Amniotic stem cell (primary cell): ENCODE measurements around the gene NCS1.

Experiments used
- DNase-seq: peaks from one replicate; lab custom pipeline; 2025; lab: John Stamatoyannopoulos, UW

Gene NCS1

DNA sequence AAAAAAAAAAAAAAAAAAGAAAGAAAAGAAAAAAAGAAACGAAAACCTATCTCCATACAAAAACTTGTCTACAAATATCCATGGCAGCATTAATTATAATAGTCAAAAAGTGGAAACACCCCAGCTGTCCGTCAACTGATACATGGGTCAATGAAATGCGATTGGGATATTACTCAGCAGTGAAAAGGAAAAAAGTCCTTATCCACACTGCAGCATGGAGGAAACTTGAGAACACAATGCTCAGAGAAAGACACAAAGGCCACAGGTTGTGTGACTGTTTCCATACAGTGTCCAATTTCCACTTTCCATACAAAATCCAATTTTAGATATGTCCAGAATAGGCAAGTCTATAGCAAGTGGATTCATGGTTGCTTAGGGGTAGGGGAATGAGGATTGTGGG is 24.3 kb upstream of the NCS1 start:
- no peak for DNase-seq

DNA sequence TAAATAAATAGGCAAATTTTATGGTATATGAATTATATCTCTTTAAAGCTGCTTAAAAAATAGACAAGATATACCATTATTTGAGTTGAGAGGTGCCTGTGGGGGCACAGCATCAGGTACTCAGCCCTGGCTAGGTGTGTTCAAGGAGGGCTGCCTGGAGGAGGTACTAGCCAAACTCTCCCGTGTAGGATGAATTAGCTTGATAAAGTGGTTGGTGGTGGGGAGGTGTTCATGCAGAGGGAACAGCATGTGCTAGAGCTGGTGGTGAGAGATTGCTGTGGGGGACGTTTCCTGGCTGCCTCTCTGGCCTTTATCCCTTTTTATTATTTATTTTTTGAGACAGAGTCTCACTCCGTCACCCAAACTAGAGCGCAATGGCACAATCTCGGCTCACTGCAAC is 23.2 kb upstream of the NCS1 start:
- DNase-seq: no peak

DNA sequence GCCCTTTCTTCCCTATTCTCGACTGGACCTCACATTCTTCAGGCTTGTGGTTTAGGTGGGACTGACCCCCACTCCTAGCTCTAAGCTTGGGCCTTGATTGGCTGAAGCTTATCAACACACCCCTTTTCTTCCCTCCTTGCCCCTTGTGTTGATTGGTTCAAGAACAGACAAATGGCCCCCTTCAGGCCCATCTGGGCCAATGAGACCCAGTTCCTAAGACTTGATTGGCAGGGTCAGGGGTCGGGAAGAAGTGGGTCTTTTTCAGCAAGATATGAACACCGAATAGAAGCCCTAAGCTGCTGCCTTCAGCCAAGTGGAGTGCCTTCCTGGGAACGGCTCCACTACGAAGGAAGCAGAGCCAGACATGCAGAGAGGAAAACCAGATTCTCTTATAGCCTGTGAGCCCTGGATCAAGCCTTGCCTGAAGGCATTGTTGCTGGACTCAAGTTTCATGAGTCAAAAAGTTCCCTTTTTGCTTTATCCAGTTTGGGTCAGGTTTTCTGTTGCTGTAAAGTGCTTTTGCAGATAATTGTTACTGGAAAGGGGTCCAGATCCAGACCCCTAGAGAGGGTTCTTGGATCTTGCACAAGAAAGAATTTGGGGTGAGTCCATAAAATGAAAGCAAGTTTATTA is 22.4 kb upstream of the NCS1 start:
- DNase-seq: no peak

DNA sequence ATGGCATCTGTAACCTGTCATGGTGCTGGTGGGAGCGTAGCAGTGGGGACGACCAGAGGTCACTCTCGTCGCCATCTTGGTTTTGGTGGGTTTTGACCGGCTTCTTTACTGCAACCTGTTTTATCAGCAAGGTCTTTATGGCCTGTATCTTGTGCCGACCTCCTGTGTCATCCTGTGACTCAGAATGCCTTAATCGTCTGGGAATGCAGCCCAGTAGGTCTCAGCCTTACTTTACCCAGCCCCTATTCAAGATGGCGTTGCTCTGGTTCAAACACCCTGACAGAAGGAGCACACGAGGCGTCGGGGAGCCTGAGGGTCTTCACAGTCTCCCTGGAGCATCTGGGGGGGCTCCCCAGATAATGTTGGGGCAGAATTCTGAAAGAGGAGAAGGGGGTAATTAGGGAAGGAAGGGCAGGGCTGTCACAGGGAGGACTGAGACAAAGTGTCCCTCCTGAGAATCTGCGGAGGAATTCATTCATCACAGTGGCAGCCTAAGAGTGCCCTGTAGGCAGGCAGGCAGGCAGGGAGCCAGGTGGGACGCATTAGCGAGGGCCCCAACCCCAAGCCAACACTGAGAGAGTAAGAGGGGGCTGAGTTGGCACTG is 21.3 kb upstream of the NCS1 start:
- no peak for DNase-seq

DNA sequence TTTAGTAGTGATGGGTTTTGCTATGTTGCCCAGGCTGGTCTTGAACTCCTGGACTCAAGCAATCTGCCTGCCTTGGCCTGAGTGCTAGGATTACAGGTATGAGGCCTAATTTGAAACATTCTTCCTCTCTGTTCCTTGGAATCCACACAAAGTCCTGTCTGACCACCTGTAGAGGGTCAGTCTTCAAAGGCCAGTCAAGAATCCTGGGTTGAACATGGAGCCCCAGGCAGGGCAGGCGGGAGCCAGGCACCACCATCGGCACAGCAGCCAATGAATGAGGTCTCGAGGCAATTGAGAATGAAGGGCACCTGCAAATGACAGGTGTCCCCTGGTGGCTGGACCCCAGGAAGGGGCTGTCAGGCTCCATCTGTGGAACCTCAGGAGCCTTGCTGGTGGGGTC is 17.4 kb upstream of the NCS1 start:
- DNase-seq: no peak

DNA sequence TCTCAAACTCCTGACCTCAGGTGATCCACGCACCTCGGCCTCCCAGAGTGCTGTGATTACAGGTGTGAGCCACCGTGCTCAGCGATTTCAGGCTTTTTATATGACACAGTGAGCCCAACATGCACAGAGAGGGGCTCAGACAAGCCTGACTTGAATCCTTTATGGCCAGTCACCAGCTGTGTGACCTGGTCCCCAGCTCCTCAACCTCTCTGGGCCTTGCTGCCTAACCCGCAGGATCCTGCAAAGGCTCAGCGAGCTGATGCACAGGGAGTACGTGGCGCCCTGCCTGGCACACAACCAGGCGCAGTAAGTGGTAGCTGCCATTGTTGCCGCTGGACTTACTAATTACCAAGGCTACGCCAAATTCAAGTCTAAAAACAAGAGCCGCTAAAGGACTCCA is 16.6 kb upstream of the NCS1 start:
- DNase-seq: no peak

DNA sequence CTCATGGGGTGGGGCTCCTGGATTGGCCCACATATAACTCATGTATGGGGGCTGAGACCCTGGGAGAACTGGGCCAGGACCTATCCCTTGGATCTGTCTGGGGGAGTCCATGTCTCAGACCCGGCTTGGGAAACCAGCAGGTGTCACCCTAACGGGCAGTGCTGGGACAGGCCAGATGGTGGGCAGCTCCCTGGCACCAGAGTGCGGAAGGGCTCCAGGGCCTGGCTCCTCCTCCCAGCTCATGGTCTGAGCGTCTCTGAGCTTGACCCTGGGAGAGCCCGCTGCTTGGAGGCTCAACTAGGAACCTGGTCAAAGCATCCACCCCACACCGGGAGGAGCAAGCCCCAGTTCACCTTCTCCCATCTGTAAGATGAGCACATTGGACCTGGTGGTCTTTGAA is 15.5 kb upstream of the NCS1 start:
- no peak for DNase-seq

DNA sequence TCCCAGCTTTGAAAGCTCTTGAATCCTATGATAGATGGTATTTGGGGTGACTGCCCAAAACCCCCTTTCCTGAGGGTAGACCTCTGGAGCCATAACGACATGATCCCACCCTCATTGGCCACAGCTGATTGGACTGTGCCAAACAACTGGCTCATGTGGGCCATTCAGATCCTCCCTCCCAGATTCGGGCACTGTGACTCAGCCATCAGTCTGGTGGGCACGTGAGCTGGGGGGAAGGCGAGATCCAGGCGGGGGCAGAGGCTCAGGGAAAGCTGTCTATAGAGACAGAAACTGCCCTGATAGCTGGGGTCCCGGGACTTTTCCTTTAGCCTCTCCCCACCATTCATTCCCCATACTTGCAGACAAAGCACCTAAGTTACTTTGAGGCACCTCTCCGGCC is 15.1 kb upstream of the NCS1 start:
- DNase-seq: no peak

DNA sequence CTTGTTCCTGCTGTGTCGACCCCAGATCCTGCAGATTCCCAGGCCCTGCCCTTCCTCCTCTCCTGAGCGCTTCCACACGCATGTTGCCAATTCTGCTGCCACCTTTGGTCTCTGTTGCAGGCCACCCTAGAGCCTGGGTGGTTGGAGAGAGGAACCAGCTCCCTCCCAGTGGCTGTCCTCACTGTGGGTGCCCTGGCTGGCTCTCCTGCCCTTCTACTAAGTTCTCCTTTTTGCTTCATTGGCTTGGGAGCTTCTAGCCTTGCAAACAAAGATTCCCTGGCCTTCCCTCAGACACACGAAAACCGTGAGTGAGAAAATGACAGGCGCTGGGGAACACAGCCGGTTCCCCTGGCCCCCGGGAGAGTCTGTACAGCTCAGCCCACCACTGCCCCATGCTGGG is 14.2 kb upstream of the NCS1 start:
- no peak for DNase-seq

DNA sequence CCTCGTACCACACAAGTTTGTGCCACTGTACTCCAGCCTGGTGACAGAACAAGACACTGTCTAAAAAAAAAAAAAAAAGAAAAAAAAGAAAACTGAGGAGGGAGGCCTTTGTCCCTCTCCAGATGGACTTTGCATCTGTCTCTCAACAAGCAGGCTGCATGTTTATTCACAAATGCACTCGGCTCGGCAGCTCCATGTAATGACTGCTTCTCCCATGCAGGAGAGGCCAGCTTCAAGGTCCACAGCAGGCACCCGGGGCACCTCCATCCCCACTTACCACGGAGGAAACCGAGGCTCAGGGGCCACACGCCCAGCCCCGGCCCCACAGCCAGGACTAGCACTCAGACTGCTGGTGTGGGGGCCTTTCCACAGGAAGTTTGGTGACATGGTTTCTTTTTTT is 13.1 kb upstream of the NCS1 start:
- no peak for DNase-seq

DNA sequence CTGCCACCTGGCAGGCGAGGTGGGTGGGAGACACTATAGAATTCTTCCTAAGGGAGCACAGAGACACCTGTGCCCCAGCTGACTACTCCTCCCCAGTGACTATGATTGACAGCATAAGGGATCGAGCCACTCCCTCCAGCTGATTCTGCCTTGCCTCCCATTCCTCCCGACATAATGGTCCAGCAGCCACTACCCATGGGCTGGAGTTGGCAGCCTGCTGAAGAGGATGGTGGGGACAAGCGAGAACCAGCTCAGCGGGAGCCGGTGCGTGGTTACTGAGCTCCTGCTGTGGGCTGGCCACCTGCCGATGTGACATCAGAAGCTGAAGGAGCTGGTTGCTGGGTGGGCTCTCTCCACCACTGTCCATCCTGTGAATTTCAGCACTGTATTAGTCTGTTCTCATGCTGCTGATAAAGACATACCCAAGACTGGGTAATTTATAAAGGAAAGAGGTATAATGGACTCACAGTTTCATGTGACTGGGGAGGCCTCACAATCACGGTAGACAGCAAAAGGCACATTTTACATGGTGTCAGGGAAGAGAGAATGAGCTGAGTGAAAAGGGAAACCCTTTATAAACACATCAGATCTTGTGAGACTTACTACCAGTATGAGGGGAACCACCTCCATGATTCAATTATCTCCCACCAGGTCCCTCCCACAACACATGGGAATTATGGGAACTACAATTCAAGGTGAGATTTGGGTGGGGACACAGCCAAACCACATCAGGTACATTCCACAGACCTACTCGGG is 12.1 kb upstream of the NCS1 start:
- DNase-seq: no peak

DNA sequence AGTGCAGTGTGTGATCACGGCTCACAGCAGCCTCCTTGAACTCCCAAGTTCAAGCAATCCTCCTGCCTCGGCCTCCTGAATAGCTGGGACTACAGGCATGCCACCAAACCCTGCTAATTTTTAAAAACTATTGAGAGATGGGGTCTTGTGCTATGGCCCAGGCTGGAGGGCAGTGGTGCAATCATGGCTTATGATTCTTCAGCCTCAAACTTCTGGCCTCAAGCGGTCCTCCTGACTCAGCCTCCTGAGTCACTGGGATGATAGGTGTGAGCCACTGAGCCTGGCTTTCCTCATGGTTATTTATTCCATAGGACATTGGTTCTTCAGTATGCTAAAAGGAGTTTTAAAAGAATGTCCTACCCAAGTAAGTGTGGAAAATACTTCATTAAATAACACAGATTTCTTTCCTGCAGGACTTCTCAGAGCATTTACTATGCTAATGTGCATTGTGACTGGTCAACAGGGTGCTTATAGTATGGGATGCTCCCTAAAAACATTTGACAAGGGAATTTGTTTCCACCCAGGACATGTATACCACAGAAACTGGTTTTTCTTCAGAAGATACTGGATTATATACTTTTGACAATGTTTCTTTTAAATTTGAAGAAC is 11.2 kb upstream of the NCS1 start:
- DNase-seq: no peak

DNA sequence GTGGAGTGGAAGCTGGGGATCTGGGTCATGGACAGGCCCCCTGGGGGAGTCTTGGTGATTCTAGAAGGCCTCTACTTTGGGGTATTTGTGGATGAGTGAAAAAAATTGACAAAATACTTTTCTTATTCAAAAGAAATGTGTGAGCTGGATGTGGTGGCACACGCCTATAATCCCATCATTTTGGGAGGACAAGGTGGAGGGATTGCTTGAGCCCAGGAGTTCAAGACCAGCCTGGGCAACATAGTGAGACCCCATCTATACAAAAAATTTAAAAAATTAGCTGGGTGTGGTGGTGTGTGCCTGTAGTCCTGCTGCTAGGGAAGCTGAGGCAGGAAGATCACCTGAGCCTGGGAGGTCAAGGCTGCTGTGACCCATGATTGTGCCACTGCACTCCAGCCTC is 6.6 kb upstream of the NCS1 start:
- no peak for DNase-seq

DNA sequence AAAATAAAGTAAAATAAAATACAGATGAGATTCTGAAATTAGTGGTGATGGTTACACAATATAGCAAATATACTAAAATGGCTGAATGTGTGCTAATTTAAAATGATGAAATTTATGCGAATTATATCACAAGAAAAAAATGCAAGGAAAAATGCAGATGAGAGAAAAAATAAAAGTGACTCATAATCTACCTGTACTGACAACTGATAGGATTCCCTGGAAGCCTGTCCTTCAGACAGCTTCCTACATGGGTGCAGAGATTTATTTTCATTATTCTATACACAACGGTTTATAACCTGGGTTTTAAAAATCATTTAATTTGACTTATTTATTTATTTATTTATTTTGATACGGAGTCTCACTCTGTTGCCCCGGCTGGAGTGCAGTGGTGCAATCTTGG is 5.8 kb upstream of the NCS1 start:
- DNase-seq: no peak

DNA sequence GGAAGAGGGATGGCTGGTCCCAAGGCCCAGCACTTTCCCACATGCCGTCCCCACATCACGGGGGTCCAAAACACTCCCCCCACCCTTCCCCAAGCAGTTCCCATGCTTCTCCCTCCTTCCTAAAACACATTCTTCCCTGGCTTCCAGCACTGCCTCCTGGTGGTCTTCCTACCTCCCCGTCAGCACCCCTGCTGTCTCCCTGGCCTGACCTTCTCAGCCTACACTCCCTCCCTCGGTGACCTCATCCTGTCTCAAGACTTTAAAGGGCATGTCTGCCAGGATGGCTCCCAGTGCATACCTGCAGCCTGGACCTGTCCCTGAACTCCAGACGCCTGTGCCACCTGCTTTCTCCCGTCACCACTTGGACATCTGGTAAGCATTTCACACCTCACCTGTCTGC is 4.3 kb upstream of the NCS1 start:
- DNase-seq: no peak

DNA sequence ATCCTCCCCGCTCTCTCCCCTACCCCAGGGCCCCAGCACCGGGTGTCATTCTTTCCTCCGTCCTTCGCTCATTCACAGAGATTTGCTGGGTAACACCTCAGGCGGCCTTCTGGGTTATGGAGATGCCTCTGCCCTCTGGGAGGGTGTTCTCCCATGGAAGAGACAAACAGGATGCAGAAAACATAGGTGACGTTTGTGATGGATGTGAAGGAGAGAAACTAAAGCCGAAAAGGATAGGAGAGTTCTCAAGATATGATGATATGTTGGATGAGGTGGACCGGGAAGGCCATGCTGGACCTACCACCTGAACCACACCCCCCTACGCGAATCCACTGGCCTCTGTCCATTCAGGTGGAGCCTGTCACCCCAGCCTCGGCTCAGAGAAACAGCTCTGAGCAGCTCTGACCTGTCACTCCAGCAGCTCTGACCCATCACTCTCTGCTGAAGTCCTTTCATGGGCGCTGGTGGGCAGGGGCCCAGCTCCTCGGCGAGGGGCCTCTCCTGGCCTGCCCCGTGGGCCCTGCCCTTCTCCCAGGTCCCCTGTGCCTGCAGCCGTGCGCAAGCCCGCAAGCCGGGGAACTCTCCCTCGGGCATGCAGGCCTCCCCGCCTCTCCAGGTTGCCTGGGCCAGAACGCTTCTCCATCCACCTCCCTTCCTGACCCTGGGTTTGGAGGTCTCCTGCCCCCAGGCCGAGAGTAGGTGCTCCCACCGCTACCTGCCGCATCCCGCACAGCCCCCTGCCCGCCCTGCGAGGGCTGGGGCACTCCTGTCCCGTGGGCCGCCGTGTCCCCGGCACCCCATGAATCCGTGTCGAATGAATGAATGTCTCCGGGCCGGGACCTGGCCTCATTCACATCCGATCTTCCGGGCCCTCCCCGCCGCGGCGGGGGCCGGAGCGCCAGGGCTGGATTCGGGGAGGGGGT is 717 bp upstream of the NCS1 start:
- DNase-seq: no peak

DNA sequence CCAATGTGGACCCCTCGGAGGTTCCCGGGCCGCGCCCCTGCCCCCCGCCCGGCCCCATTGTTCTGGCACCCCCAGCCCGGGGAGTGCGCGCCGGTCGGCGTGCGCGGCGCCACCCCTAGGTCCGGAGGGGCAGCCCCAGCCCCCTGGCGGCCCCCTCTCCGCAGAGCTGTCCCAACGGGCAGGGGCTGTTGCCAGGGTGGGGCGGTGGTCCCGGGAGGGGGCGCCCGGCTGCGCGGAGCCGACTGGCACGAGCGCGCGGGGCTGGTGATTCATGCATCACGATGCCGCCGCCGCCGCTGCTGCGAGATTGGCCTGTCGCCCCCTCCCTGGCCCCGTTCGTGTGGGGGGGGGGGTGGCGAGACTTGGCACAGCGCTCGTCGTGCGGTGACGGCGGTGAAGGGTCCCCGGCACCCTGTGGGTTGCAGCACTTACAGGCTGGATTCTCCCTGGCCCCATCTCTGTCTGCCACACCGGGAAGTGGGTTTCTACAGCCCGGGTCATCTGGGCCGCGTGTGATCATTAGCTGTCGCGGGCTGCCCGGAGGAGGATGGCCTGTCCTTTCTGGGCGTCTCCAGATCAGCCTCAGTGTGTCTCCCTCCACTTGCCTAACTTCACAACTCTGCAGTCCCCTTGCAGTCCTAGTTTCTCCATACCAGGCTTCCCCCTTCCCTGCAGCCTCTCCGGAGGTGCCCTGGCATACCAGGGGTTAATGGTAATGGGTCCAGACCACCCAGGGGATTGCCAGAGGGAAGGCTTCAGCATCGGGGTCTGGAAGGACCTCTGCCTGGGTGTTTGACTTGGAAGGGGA is 858 bp downstream of the NCS1 start:
- peak; percentile 25 for DNase-seq

DNA sequence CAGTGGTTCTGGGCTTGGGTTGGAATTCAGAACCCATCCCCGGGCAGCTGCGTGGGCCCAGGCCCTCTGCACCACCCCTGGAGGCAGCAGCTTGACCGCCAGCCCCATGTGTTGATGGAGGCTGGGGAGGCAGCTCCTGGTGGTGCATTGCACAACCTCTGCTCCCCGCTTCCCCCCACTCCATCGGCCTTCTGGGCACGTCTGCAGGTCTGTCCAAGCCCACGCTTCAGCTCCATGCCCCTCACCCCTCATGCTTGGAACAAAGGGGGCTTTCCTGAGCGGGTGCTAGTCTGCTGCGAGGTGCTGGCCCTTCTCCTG is 1.4 kb downstream of the NCS1 start:
- DNase-seq: no peak

DNA sequence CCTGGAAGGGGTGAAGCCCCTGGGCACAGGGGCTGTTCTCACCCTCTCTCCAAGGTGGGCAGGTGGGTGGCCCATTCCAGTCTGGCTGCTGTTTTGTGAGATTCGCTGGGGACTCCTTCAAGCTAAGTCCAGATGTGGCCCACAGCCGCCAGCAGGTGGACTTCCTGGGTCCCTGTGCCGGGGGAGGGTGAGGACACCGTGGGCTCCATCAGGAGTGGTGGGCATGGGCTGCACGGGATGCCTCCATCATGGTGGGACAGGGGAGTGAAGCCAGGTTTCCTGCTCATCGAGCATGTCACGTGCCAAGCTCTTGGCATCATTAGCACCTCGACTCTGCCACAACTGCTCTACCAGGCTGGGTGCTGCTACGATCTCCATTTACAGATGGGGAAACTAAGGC is 1.8 kb downstream of the NCS1 start:
- no peak for DNase-seq

DNA sequence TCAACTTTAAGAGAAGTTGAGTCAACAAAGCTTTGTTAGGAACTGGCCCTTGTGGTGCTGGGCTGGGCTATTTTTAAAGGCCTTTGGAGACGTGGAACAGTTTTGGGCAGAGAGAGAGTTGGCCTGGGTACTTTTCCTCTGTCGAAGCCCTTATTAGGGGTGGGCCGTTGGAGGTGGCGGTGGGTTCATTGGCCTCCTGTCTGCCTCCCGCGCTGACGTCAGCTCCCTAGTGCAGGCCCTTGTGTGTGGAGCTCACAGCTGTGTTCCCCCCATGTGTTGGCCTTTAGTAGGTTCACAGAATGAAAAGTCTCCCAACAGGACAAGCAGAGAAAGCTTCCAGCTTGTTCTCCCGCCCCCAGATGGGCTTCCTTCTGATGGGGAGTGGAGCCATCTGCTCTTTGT is 2.7 kb downstream of the NCS1 start:
- DNase-seq: no peak

DNA sequence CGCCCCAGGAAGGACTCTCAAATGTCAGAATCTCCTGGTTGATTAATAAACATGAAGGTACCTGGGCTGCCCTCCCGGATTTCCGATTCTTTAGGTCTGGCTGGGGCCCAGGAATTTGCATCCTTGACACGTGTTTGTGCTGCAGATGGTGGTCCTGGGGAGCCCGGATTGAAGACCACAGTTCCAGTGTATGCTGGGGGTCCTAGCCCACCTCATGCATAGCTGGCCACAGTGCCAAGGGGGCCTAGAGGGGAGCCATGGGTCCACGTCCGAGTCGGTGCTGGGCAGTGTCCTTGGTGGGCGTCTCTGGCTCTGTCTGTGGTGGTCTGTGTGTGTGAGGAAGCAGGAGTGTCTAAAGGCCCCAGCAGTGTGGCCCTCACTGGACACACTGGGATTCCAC is 3.2 kb downstream of the NCS1 start:
- DNase-seq: no peak

DNA sequence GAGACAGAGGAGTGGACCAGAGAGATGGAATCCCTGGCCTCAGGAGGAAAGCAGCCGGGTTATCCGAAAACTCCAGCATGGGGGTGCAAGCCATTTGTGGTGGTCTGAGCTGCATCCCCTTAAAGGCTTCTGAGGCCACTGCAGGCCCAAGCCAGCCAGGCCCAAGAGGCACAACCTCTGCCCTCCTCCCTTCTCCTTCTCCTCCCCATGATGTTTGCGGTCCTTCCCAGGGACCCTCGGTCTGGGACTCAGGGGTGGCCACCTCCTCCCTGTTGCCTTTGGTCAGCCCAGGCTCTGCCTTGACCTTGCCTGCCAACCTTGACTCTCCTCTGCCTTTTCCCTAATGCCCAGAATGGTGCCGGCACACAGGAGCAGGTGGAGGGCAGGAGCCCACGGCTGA is 4.6 kb downstream of the NCS1 start:
- no peak for DNase-seq
